Measurements from ENCODE around the gene TMEM132C. TPM values are rescaled to one million over a fixed set of nuclear protein-coding genes. Genes with fewer than 3 reads are reported as not detected.

The TMEM132C gene
- polyA plus RNA-seq, 1 of the 3 experiments (the other 2 are of a cell fraction), result not detected

DNA sequence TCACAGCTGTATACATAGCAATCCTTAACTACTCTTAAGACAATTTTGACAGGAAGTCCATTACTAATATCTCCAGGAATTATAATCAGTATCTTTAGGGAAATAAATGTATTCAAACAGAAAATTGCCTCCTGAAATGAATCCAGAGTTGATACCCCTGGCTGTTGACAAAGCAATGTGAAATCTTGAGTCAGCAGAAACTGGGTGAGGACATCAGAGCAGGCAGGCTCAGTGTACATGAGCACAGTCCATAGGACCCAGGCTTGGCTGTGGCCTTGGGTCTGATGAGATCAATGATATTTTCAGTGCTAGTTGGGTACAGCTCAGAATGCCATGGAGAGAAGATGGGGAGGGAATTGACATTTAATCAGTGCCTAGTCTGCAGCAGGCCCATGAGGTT, 405.5 kb downstream of the TMEM132C start:
- H4K20me1 ChIP-seq (ENCODE audit: insufficient read depth), result no peaks in the 10 kb centered on the region
- POLR2A ChIA-PET, result no interaction called here
- no peak for TF ChIP-seq SIN3A (IDR thresholded peaks at IDR 0.05; ENCODE audit: borderline replicate concordance, low read depth, low read length)
- TF ChIP-seq POLR2AphosphoS5 (IDR thresholded peaks at IDR 0.05; ENCODE audit: low read depth, low read length), result no peak
- TF ChIP-seq TEAD4 (IDR thresholded peaks at IDR 0.05; ENCODE audit: borderline replicate concordance, insufficient read depth), result no peak
- no peak for TF ChIP-seq CHD2 (IDR thresholded peaks at IDR 0.05; ENCODE audit: low read length, partially characterized antibody)
- no peak for TF ChIP-seq FOXJ3 (CRISPR knock-in tag; IDR thresholded peaks at IDR 0.05)
- TF ChIP-seq, protein P1, sequence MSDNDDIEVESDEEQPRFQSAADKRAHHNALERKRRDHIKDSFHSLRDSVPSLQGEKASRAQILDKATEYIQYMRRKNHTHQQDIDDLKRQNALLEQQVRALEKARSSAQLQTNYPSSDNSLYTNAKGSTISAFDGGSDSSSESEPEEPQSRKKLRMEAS (IDR thresholded peaks at IDR 0.05; ENCODE audit: low read depth), result no peak
- no peak for TF ChIP-seq RFX5 (IDR thresholded peaks at IDR 0.05; ENCODE audit: low read length)
- no peak for TF ChIP-seq RXRA (IDR thresholded peaks at IDR 0.05; ENCODE audit: borderline replicate concordance, low read depth)
- no peak for TF ChIP-seq TAF1 (IDR thresholded peaks at IDR 0.05; ENCODE audit: borderline replicate concordance, low read depth, low read length)
- no peak for TF ChIP-seq GABPA (IDR thresholded peaks at IDR 0.05; ENCODE audit: low read depth)
- no peak for TF ChIP-seq RCOR1 (IDR thresholded peaks at IDR 0.05; ENCODE audit: low read length)
- no peak for TF ChIP-seq NFIC (IDR thresholded peaks at IDR 0.05; ENCODE audit: borderline replicate concordance)
- TF ChIP-seq RAD21 (IDR thresholded peaks at IDR 0.05; ENCODE audit: low read length), result no peak
- no peak for TF ChIP-seq MXI1 (IDR thresholded peaks at IDR 0.05; ENCODE audit: low read depth, low read length)
- no peak for TF ChIP-seq ELF1 (IDR thresholded peaks at IDR 0.05)
- no peak for TF ChIP-seq NRF1 (IDR thresholded peaks at IDR 0.05; ENCODE audit: low read depth, low read length)
- H3K36me3 ChIP-seq (replicated peaks in 1 of 2; ENCODE audit: control insufficient read depth in 1 of 2, insufficient read depth in 2 of 2, low read length in 1 of 2), result no peaks in the 10 kb centered on the region
- H3K4me3 ChIP-seq (ENCODE audit: low read depth in 2 of 2, low read length in 1 of 2), result no peak overlapping the region
- H3F3A ChIP-seq (replicated peaks; ENCODE audit: insufficient read depth), result no peaks in the 10 kb centered on the region
- no peak overlapping the region for H3K9ac ChIP-seq
- CTCF ChIA-PET, result no interaction called here
- H2AFZ ChIP-seq (ENCODE audit: low read depth), result no peak overlapping the region
- H3K27ac ChIP-seq (ENCODE audit: low read depth in 2 of 2, low read length in 1 of 2), result no peak overlapping the region
- no peak overlapping the region for H3K4me2 ChIP-seq
- no peaks in the 10 kb centered on the region for H3K79me2 ChIP-seq (ENCODE audit: insufficient read depth)
- no peak for DNase-seq
- no peaks in the 10 kb centered on the region for H3K9me3 ChIP-seq
- H3K9me2 ChIP-seq, result no peaks in the 10 kb centered on the region
- no peaks in the 10 kb centered on the region for H3K4me1 ChIP-seq (ENCODE audit: control insufficient read depth in 1 of 2, insufficient read depth in 2 of 2, low read depth in 1 of 2, low read length in 1 of 2)
- H3K27me3 ChIP-seq (ENCODE audit: insufficient read depth), result no peaks in the 10 kb centered on the region

GRCh38 chr12:128672893-128673292, 405.9 kb downstream of the TMEM132C start:
- H3K4me3 ChIP-seq (ENCODE audit: low read depth in 2 of 2, low read length in 1 of 2), result no peak overlapping the region
- no peak overlapping the region for H3K4me2 ChIP-seq
- ChIA-PET CTCF (no interaction called here), POLR2A (no interaction called here)
- no peak overlapping the region for H2AFZ ChIP-seq (ENCODE audit: low read depth)
- no peaks in the 10 kb centered on the region for H3K4me1 ChIP-seq (ENCODE audit: control insufficient read depth in 1 of 2, insufficient read depth in 2 of 2, low read depth in 1 of 2, low read length in 1 of 2)
- H3K27me3 ChIP-seq (ENCODE audit: insufficient read depth), result no peaks in the 10 kb centered on the region
- no peaks in the 10 kb centered on the region for H4K20me1 ChIP-seq (ENCODE audit: insufficient read depth)
- DNase-seq, result no peak
- H3K9me3 ChIP-seq, result no peaks in the 10 kb centered on the region
- whole genome bisulfite sequencing (ENCODE audit: low lambda C conversion rate), result 4% methylated on average over 4 of the region's 4 CpGs
- no peaks in the 10 kb centered on the region for H3K36me3 ChIP-seq (replicated peaks in 1 of 2; ENCODE audit: control insufficient read depth in 1 of 2, insufficient read depth in 2 of 2, low read length in 1 of 2)
- no peaks in the 10 kb centered on the region for H3K79me2 ChIP-seq (ENCODE audit: insufficient read depth)
- H3K27ac ChIP-seq (ENCODE audit: low read depth in 2 of 2, low read length in 1 of 2), result no peak overlapping the region
- no peaks in the 10 kb centered on the region for H3F3A ChIP-seq (replicated peaks; ENCODE audit: insufficient read depth)
- no peak for TF ChIP-seq NRF1 (IDR thresholded peaks at IDR 0.05; ENCODE audit: low read depth, low read length)
- no peak overlapping the region for H3K9ac ChIP-seq
- no peaks in the 10 kb centered on the region for H3K9me2 ChIP-seq

- Histone ChIP-seq H3K27ac (ENCODE audit: low read depth in 2 of 2, low read length in 1 of 2) (no peak overlapping the region), H3K4me3 (ENCODE audit: low read depth in 2 of 2, low read length in 1 of 2) (no peak overlapping the region), H3K36me3 (replicated peaks in 1 of 2; ENCODE audit: control insufficient read depth in 1 of 2, insufficient read depth in 2 of 2, low read length in 1 of 2) (no peaks in the 10 kb centered on the region), H3K4me2 (no peak overlapping the region), H3K27me3 (ENCODE audit: insufficient read depth) (no peaks in the 10 kb centered on the region), H3F3A (replicated peaks; ENCODE audit: insufficient read depth) (no peaks in the 10 kb centered on the region), H3K9ac (no peak overlapping the region), H3K9me2 (no peaks in the 10 kb centered on the region), H4K20me1 (ENCODE audit: insufficient read depth) (no peaks in the 10 kb centered on the region), H2AFZ (ENCODE audit: low read depth) (no peak overlapping the region), H3K9me3 (no peaks in the 10 kb centered on the region), H3K79me2 (ENCODE audit: insufficient read depth) (no peaks in the 10 kb centered on the region), H3K4me1 (ENCODE audit: control insufficient read depth in 1 of 2, insufficient read depth in 2 of 2, low read depth in 1 of 2, low read length in 1 of 2) (no peaks in the 10 kb centered on the region)
- ChIA-PET POLR2A (no interaction called here), CTCF (no interaction called here)
- no peak for DNase-seq
- no peak for TF ChIP-seq POLR2AphosphoS5 (IDR thresholded peaks at IDR 0.05; ENCODE audit: low read depth, low read length)
- TF ChIP-seq FOSL2 (IDR thresholded peaks at IDR 0.05; ENCODE audit: borderline replicate concordance, low read depth), result no peak
- no peak for TF ChIP-seq IRF3 (IDR thresholded peaks at IDR 0.05; ENCODE audit: low read depth, low read length)
Measured at GRCh38 chr12:128675576-128675975, 408.6 kb downstream of the TMEM132C start.

All from SK-N-SH (cell line).